DMS53 treated with DMSO at 0.1 percent for 48 hours (cell line): ENCODE measurements around the gene ANKRD23.
A peak's percentile ranks its signal among the peaks of the same experiment; 100 is the strongest.
"Not testable (repeated sequence)": the region's sequence is repeated elsewhere in the genome, so short reads cannot be mapped to it uniquely, and the experiment has no call there.

Experiments used
- DNase-seq: peaks from one replicate; lab custom pipeline; 2025; ENCODE audit not compliant: unreplicated experiment; lab: John Stamatoyannopoulos, UW

The ANKRD23 gene

DNA sequence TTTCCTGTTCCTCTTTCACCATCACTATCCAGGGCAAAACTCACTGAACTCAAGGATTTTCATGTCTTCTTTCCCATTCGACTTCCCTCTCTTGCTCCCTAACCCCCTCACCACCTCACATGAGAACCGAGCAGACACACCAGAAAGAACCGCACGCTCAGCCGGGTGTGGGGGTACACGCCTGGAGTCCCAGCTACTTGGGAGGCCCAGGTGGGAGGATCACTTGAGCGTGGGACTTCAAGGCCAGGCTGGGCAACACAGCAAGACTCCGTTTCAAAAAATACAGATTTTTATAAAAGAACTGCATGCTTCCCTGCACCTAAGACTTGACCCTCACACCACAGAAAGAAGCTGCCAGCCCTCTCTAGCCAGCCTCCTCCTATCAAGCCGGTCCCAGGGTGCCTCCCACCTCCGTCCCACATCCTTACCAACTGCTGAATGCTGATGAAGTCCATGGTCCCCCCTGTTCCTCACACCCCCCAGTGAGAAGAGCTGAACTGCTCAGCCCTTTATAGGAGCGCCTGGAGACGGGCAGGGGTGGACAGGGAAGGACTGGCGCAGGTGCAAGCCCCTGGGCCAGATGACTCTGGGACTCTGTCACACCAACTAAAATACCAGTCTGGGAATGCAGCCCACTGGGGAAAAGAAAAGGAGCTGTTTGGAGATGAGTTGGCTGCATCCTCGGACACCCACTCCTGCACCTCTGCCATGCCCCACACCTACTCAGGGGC lies at the start of gene ANKRD23:
TSS of gene ANKRD23 (minus strand) at position 484 of the 731 bp plus-strand sequence. CDS start at position 455, 29 bp downstream.
- no peak for DNase-seq

DNA sequence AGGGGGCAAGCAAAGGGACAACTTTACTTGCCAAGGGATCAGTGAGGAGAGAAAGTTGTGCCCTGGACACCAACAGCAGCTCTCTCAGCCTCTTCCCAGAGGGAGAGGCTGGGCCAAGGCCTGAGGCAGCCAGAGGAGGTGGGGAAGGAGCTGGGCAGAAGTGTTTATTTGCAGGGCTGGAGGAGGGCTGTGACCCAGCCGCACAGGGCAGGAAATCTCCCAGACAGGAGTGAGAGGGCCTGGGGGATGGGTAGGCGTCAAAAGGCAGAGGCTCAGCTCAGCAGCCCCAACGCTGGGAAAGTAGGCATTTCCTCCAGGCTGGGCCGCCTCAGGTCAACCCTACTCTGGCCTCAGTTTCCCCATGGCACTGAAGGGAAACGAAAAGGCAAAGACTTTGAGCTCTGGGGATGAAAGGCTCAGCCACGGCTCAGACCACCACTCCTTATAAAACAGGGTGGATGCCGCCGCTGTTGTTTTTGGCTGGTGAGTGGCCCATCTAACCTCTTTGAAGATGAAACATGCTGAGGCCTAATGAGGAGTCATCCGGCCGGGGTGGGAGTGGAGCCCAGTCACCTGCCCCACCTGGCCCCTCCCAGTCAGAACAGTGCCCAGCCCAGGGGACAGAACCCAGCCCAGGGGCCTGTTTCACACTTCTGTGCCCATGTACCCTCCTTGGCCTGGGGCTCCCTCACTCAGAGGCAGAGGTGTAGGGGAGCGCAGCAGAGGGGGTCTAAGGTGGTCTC lies 47.9 kb upstream of the ANKRD23 start:
- peak; percentile 96 for DNase-seq

- peak; percentile 66 for DNase-seq
Observed at GRCh38 chr2:96890726-96891385, 47.0 kb upstream of the ANKRD23 start.

GRCh38 chr2:96890252-96890651 lies 46.4 kb upstream of the ANKRD23 start:
- DNase-seq, result no peak

DNA sequence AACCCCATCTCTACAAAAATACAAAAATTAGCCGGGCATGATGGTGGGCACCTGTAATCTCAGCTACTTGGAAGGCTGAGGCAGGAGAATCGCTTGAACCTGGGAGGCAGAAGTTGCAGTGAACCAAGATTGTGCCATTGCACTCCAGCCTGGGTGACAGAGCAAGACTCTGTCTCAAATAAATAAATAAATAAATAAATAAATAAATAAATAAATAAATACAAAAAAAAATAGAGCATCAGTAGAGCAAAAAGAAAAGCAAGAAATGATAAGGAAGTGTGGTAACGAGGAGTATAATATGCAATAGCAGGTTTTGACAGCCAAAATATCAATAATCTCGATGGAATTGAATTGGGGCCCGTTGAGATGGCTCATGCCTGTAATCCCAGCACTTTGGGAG lies 45.7 kb upstream of the ANKRD23 start:
- not testable (repeated sequence) for DNase-seq

DNA sequence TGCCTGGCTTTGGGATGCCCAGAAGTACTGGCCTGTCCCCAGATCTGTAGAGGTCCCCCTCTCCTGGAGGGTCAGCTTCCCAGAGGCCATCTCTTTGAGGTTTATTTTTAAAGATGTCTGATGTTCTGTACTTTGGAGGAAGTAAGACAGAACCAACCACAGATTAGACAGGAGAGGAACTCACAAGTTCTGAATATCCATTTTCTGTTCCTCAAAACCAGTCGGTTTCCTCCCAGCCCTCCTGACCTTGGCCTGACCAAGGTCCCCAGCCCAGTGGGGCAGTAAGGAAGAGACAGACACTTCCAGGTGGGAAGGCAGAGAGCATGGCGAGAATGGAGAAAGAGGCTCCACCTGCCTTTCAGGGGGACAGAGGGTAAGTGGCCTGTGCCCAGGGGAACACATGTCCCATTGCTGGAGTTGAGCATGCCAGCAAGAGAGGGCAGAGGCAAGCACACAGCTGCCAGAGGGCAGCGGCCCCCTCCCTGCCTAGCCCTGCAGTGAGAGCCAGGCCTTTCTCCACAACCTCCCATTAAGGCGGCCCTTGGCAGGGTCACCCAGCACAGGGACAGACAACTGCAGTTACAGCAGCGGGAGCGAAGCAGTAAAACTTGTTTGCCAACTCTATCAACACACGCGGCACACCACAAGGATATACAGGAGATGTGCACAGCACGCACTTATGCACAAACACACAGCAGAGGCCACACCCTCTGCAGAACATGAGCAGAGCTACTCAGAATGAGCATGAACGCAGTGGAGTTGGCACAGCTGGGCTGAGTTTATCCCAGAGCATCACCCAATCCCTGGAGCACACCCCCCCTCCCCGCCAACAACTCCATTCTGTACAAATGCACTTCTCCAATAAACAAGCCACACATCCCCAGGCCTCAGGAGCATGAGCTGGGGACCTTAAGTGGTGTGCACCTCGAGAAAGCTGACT lies 44.5 kb upstream of the ANKRD23 start:
- DNase-seq, result peak; percentile 99

DNA sequence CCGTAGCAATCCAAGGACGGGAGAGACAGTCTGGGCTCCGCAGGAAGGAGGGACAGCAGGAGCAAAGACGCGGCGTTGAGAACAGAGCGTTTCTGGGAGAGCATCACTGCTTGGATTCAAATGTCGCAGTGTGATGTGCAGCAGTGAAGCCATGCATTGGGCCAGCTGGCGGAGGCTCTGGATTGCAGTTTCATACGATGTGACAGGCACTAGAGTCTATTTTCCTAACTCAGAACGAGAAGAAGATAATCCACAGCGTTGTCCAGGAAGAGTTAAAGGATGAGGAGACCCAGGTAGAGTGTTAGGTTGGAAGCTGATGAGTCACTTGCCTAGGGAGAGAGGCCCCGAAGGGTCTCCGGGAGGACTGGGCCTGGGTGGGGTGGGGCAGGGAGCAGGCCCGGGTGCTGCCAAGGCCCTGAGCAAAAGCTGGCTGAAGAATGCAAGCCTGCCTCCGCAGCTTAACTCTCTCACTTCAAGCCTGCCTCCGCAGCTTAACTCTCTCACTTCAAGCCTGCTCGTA lies 43.7 kb upstream of the ANKRD23 start:
- DNase-seq, result no peak

GRCh38 chr2:96885432-96886347 lies 41.9 kb upstream of the ANKRD23 start:
- DNase-seq, result no peak

DNA sequence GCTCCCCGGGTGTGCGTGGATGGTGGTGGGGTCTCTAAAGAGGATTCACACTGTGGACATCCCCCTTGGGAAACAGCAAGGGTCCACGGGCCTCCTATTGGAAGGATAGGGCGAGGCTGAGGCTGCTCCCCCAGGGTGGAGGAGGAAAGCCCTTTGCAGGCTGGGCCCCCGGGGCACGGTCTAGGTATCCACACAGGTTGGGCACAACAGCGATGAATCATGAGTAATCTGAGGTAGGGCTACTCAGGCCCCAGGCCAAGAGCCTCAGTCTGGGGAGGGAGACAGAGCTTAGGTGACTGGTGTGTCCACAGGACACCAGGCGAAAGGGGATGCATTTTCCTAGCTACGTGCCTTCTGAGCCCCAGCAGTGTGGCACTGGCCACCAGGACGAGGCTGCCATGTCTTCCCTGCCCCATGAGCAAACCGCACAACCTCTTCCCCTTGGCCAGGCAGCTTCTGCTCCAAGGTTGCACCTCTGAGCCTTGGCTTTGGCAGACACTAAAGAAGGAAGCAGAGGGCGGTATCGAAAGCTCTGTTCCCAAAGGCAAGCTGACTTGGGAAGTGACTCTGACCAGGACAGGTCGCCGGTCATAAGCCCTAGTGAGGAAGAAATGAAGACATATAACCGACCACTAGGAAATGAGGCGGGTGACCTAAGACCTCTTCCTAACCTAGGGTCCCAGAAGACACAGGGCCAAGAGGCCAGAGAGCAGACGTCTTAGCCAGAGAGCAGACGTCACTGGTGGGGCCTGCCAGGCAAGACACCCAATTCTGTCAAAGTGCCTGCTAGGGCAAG lies 40.7 kb upstream of the ANKRD23 start:
- DNase-seq, result no peak

DNA sequence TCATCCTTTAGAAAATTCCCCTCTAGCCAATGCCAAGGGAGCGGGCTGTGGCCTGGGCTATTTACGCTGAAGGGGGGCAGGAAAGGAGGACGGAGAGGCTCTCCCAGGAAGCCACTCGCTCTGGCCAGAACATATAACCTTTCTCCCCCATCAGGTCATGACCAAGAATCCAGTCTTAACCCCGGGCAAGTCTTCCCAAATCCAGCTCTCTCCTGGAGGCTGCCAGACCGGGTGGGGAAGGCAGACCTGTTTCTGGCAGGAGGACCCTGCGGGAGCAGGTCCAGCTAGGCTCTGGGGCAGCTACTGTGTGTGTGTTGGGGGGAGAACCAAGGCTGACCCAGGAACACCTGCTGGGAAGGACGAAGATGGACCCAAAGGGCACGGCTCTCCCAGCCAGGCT lies 39.5 kb upstream of the ANKRD23 start:
- no peak for DNase-seq

DNA sequence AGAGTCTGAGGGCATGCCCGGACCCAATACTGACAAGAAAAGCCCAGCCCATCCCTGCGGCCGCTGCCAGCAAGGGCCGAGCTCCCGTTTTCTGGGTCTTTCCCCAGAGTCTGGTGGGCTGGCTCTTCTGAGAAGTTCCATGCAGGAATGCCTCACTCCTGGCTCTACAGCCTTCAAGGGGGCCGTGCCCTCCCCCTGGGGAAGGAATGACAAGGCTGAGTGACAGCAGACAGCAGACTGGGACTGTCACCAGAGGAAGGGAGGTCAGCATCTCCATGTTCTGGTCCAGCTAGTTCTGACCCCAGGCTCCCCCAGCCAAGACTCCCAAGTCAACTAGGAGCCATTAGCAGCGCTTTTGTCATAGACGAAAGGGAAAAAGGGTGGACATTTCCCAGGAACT lies 39.1 kb upstream of the ANKRD23 start:
- DNase-seq, result no peak

GRCh38 chr2:96882230-96882629 lies 38.4 kb upstream of the ANKRD23 start:
- no peak for DNase-seq

GRCh38 chr2:96881349-96882195 lies 37.8 kb upstream of the ANKRD23 start:
- no peak for DNase-seq

DNA sequence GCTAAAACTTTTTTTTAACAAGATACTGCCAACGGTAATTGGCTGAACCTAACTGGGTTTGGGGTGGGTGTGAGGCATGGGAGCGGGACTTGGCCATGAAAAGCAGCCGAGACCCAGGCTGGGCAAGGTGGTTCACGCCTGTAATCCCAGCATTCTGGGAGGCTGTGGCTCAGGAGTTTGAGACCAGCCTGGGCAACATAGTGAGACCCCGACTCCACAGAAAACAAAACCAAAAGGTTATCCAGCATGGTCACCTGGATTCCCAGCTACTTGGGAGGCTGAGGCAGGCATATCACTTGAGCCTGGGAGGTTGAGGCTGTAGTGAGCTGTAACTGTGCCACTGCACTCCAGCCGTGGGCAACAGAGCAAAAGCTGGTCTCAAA lies 37.1 kb upstream of the ANKRD23 start:
- no peak for DNase-seq

DNA sequence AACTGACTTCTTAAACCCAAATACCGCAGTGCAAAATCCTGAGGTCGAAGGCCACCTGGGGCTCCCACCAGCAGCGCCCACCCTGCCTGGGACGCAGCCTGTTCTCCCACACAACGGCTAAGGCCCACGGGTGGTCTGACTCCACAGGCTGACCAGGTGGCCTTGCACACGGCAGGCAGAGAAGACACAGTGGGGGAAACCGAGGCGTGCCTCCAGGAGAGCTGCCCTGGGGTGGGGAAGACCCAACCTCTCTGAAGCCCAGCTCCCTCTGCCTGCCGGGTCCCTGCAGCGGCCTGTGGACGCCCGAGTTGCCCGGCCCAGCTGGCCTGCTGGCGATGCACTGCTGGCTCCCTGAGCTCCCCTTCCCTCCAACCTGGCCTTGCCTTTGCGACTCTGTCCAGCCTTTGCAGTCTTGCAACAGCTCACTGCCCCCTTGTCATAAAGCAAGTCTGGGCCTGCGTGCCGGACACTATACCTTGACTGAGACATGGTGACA lies 35.8 kb upstream of the ANKRD23 start:
- no peak for DNase-seq

DNA sequence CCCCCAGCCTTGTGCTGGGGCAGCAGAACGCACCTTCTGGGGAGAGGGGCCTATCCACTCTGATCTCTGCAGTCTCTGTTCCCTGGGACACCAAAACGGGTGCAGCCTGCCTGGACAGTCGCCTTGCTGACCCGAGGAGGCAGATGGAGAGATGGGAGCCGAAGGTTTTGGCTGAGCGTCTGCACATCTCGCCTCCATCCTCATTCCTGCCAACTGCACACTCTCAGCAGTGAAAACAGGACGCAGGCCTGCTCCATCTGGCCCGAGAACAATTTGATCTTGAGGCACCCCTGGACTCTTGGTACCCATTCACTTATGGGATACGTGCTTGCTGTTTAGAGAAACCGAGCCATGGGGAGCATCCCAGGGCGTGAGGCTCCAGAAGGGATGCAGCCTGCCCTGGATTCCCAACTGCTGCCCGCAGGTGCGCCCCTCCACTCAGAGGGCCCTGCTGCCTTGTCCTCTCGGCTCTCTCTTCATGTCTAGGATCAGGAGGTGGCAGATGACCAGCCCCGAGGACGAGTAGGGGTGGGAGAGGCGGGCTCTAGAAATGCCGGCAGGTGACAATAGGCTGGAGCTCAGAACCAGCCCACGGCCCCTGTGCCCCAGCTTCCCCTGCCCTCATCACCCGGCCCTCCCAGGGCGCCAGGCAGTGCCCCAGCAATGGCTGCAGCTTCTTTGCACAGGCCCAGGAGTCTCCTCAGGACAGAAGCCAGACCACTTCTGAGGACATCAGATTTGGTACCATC lies 35.1 kb upstream of the ANKRD23 start:
- DNase-seq, result no peak

- DNase-seq, result no peak
Observed at GRCh38 chr2:96878171-96878570, 34.4 kb upstream of the ANKRD23 start.
